AML-193 (cell line): Measurements from ENCODE around the gene CEP89.
"Not testable (repeated sequence)": the region's sequence is repeated elsewhere in the genome, so short reads cannot be mapped to it uniquely, and the experiment has no call there.

Source experiments
- DNase-seq, 2 experiments: peaks; one replicate each; lab custom pipeline; 2025; lab: John Stamatoyannopoulos, UW

CEP89 gene

GRCh38 chr19:32869369-32869965 is 102.3 kb downstream of the CEP89 start, which contains the start of gene SLC7A9:
Gene SLC7A9, minus strand, starts transcription at chr19:32869767. Its CDS starts 1,233 bp downstream, at chr19:32868534.
- DNase-seq, result no peak

- no peak for DNase-seq
These were observed 103.4 kb downstream of the CEP89 start for GRCh38 chr19:32868206-32868950.

GRCh38 chr19:32867436-32867835 is 104.3 kb downstream of the CEP89 start:
- DNase-seq, result not testable (repeated sequence)

DNA sequence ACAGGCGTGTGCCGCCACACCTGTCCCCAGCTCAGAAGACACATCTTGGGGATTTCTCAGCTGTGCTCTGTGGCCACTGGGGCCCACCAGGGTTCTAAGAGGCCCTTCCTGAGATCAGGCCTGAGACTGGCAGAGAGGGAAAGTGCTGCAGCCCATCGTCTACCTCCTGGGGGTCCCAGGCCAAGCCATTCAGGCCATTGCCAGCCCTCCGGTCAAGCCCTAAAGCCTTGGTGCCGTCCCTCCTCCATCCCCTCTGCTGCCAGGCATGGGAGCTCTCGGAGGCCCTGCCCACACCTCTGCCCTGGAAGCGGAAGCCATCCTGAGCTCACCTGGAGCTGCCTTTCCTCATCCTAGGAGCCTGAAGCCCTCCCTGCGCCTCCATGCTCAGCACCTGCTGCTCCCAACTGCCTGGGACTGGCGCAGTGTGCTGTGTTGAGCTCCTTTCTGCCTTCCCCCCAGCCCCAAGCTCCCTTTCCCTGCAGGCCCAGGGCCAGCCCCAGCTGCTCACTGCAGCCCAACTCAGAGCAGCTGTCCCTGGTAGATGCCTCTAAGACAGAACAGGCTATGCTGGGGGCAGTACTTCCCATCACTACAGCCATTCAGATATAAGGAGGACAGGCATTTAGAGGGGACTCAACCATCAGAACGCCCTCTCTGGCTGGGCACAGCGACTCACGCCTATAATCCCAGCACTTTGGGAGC is 105.0 kb downstream of the CEP89 start:
- DNase-seq, result no peak

- no peak for DNase-seq
These were observed 105.7 kb downstream of the CEP89 start for GRCh38 chr19:32866061-32866460.

DNA sequence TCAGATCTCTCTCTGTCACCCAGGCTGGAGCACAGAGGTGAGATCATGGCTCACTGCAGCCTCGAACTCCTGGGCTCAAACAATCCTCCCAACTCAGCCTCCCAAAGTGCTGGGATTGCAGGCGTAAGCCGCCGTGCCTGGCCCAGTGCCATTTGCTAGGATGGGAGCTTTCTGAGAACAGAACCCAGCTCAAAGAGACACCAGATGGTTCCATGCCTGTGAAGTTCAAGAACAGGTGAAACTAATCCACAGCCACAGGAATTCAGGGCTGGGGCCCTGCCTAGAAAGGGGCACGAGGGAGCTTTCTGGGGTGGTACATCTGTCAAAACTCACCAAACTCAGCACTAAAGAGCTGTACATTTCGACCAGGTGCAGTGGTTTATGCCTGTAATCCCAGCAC is 106.4 kb downstream of the CEP89 start:
- no peak for DNase-seq

DNA sequence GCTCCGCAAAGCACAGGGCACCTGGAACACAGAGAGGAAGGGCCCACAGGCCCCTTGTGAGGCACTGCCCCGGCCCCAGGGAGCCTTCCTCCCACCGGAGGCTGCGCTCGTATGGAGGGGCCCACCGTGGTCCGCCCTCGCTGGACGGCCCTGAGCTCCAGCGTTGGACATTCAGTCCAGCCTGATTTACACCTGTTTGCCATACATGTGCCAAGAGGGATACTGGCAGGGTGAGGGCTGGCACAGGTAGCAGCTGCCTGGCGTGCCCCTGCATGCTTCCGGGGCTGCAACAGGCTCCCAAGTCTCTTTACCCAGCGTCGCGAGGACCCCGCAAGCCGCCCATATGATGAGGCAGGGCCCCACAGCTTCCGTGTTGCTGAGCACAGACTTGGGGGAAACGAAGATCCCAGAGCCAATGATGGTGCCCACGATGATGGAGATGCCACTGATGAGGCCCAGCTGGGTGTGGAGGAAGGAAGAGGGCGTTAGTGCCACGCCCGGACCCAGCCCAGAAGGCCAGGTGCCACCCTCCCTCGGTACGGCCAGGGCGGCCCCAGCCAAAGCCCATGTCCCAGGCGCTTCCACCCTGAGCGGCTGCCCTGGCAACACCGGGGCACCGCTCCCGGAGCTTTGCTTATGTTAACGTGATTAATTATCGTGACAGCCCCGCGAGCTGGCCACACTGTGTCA is 107.3 kb downstream of the CEP89 start:
- no peak for DNase-seq

- DNase-seq, result no peak
These were observed 107.9 kb downstream of the CEP89 start for GRCh38 chr19:32863841-32864240.

DNA sequence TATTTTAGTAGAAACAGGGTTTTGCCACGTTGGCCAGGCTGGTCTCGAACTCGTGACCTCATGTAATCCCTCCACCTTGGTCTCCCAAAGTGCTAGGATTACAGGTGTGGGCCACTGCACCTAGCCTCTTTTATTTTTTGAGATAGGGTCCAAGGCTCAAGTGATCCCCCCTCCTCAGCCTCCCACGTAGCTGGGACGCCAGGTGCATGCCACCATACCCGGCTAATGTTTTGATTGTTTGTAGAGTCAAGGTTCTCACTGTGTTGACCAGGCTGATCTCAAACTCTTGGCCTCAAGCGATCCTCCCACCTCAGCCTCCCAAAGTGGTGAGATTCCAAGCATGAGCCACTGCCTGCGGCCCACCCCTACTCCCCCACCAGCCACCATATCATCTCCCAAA is 108.5 kb downstream of the CEP89 start:
- DNase-seq, result no peak

DNA sequence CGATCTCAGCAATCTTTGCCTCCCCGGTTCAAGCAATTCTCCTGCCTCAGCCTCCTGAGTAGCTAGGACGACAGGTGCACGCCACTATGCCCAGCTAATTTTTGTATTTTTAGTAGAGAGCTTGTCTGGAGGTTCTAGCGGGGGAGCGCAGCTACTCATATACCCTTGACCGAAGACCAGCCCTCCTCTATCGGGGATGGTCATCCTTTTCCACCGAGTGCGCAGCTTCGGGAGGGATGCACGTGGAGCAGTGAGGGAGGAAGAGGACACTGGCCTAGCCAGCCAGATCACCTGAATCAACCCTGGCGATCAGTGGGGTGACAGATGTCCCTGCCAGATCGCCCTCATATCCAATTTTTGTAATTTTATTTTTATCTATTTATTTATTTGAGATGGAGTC is 109.0 kb downstream of the CEP89 start:
- DNase-seq, result no peak

- no peak for DNase-seq
These were observed 109.6 kb downstream of the CEP89 start for GRCh38 chr19:32862173-32862572.

DNA sequence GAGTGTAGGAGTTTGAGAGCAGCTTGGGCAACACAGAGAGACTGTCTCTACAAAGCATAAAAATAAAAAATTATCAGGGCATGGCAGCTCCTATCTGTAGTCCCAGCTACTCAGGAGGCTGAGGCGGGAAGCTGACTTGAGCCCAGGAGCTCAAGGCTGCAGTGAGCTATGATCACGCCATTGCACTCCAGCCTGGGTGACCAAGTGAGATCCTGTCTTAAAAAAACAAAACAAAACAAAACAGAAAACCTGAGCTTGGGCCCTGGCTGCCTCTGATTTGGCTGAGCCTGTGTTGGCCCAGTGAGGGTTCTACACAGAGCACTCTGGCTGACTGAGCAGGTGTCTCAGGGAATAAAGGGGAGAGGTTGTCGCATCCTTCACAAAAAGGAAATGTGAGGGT is 110.2 kb downstream of the CEP89 start:
- no peak for DNase-seq

GRCh38 chr19:32859591-32859990 is 112.2 kb downstream of the CEP89 start:
- DNase-seq, result no peak

DNA sequence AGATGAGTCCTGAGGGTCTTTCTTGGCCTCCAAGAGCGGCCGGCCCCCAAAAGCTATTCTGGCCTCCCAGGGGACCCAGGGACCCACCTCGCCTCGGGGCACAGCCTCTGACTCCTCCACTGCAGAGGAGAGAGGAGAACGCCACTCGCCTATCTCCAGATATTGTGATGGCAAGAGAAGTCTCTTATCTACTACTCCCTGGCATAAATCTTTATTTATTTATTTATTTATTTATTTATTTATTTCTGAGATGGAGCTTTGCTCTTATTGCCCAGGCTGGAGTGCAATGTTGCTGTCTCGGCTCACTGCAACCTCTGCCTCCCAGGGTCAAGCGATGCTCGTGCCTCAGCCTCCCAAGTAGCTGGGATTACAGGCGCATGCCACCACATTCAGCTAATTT is 113.2 kb downstream of the CEP89 start:
- DNase-seq, result no peak

GRCh38 chr19:32858155-32858554 is 113.6 kb downstream of the CEP89 start:
- no peak for DNase-seq

GRCh38 chr19:32857584-32857983 is 114.2 kb downstream of the CEP89 start:
- no peak for DNase-seq

DNA sequence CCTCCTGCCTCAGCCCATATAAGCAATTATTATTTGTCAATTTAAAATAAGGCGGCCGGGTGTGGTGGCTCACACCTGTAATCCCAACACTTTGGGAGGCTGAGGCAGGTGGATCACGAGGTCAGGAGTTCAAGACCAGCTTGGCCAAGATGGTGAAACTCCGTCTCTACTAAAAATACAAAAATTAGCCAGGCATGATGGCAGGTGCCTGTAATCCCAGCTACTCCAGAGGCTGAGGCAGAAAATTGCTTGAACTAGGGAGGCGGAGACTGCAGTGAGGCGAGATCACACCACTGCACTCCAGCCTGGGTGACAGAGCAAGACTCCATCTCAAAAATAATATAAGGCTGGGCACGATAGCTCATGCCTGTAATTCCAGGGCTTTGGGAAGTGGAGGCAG is 114.9 kb downstream of the CEP89 start:
- DNase-seq, result not testable (repeated sequence)

DNA sequence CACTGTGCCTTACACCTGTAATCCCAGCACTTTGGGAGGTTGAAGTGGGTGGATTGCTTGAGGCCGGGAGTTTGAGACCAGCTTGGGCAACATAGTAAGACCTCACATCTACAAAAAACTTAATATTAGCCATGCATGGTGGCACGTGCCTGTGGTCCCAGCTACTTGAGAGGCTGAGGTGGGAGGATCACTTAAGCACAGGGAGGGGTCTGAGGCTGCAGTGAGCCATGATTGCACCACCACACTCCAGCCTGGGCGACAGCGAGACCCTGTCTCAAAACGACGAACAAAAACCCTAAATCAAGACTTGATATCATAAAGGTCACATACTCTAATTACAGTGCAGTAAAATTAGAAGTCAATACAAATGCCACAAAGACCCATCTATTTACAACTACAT is 119.5 kb downstream of the CEP89 start:
- DNase-seq, result no peak

GRCh38 chr19:32848035-32848434 is 123.7 kb downstream of the CEP89 start:
- DNase-seq, result not testable (repeated sequence)

DNA sequence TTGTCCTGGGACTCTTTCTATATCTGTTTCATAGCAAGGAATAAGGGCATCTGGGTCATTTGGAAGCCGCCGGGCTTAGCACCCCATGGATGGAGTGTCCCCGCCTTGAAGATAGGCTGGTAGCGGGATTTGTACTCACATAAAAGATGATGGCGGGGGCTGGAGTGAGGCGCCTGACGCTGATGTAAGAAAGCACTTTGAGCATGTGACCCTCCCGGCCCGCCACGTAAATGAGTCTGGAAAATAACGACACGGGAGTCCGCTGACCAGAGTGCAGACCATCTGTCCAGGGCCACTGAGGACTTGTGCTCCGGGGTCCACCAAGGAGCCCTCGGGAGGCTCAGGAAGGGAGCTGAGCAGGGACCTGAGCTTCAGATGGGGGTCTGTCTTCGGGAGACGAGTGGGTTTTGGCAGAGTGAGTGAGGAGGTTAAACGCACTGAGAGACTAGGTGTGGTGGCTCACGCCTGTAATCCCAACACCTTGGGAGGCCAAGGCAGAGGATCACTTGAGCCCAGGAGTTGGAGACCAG is 128.0 kb downstream of the CEP89 start:
- DNase-seq, result no peak

- DNase-seq, result no peak
These were observed 129.7 kb downstream of the CEP89 start for GRCh38 chr19:32842061-32842460.

DNA sequence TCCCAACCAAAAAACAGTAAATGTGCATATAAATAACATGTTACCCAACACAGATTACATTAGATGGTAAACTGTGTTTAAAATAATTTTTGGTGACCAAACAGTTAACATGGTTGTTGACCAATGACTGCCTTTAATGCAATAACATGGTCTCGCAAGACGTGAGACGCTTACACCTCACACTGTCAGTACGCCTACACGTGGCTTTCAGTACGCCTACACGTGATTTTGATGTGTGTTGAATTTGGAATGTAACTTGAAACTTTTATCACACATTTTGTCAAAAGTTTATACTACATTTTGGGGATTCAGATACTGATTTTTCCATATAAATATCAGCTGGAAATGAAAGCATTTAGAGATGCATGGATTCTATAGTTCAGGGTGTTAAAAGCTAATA is 134.2 kb downstream of the CEP89 start:
- DNase-seq, result no peak
